Stromal cell of bone marrow (primary cell): ENCODE data around the gene NEFH.
"Not testable (repeated sequence)": the region's sequence is repeated elsewhere in the genome, so short reads cannot be mapped to it uniquely, and the experiment has no call there.

Experiments
- DNase-seq: peaks from one replicate; pipeline ENCODE4 v3.0.0-alpha.2; 2012; ENCODE audit warnings: low read depth

NEFH gene

DNA sequence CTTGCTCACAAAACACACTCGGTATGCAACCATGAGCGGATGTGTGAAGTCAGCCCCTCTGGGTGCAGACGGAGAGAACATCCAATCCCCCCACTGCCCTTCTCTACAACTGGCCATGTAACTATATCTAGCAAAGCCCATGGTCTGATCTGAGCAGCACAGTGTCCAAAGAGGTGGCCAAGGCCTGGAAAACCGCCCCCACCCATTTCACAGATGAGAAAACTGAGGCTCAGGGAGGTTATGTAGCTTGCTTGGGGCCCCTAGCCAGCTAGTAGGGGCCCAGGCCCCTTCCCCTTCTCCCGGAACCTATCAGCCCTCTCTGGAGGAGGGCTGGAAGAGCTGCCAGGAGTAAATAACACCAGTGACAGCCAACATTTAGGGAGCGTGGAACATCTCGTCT, 15.4 kb upstream of the NEFH start:
- DNase-seq: no peak

GRCh38 chr22:29469755-29470154, 10.3 kb upstream of the NEFH start:
- DNase-seq: no peak

DNA sequence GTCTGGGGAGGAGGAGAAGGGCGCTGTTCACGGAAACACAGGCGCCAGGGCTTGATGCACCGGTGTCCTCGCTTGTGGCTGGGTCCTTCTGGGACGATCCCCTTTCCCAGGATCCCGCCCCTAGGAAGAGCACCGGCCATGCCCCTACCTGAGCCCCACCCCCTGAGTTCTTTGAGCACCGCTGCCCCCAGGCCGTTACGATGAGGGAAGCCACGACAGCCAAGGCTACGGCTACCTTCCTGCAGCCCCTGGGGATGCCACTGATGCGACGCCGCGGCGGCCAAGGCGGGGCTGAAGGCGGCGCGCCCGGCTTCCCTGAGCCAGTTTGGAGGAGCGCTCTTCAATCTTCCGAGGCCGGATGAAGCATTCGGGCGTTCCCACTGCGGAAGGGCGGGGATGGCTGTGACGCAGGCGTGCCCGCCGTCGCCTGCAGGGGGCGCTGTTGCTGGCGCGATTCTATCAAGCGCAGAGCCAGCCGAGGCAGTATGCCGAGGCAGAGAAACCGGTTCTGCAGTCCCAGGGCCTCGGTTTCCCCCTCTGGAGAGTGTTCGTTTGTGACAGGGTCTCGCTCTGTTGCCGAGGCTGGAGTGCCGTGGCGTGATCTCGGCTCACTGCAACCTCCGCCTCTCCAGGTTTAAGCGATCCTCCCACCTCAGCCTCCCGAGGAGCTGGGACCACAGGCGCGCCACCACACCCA, 9.7 kb upstream of the NEFH start:
- DNase-seq: peak; percentile 13

DNA sequence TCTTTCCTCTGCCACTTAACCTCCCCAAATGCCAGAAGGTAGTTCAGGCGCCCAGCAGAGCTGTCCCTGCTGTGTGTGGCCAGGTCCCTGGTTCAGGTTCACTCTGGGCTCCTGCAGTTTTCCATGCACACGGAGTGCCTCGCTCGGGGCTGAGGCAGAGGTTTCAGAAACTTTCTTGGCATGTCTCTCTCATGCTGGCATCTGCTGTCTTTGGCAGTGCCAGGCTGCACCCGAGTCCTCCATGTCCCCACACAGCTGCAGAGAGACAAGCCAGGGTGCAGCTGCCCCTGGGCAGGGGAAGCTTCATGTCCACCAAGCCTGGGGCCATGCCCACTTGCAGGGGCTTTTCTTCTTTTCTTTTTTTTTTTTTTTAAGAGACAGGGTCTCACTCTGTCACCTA, 7.0 kb upstream of the NEFH start:
- DNase-seq: no peak

DNA sequence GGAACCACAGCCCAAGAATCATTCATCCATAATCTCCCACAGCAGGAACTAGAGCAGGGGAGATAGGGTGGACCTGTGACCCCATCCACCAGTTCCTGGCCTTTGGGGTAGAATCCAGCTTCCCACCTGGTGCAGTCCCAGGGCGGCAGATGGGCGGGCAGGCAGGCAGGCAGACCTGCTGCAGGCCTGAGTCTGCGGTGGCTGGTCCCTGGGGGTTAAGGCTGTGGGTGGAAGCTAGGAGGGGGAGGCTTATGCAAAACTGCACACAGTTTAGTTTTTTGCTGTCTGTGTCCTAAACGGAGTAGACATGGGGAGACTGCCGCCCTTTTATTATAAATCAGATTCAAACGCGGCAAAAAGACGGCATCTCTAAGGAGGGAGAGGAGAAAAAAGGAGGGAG, 4.5 kb upstream of the NEFH start:
- no peak for DNase-seq

- DNase-seq: no peak
Measured at GRCh38 chr22:29476116-29476515, 3.9 kb upstream of the NEFH start.

GRCh38 chr22:29477723-29478318, 2.2 kb upstream of the NEFH start:
- DNase-seq: no peak

DNA sequence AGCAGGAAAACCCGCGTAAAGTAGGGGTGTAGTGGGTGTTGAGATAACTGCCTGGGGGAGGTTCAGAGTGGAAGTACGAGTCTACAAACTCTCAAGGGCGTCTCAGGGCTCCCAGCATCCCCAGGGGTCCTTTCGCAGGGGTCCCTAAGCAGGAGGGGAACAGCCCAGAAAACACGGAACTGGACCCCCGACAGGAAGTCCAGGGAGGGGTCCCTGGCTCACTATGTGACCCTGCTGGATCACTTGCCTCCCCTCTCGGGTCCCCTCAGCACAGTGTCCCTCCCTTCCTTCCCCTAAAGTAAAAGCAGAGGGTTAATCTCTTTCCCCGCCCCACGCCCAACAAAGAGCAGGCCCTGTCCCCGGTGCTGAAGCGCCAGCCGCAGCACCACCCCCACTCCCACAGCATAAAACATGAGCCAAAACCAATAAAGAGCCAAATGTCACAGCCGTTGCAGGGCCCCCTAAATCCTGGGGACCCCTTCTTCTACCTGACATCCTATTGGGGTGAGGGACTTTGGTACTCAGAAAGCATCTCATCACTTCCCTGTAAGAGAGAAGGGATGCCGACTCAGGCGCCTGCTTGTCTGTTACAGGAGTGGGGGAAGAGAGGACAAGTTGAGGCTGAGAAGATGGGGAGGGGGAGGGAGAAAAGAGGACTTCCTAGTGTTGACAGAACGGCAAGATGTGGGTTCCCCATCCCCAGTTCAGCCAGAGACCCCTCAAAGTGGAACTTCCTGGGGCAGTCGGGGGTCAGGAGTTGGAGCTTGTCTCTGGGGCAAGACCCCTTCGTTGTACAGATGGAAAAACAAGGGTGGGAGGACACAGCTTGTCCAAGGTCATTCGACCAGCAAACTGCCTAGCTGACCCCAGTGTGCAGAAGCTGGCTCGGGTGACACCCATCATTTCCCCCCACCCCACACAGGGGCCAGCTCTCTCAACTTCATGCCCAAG, 1.4 kb upstream of the NEFH start:
- no peak for DNase-seq

DNA sequence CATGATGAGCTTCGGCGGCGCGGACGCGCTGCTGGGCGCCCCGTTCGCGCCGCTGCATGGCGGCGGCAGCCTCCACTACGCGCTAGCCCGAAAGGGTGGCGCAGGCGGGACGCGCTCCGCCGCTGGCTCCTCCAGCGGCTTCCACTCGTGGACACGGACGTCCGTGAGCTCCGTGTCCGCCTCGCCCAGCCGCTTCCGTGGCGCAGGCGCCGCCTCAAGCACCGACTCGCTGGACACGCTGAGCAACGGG, 169 bp downstream of the NEFH start:
- no peak for DNase-seq

DNA sequence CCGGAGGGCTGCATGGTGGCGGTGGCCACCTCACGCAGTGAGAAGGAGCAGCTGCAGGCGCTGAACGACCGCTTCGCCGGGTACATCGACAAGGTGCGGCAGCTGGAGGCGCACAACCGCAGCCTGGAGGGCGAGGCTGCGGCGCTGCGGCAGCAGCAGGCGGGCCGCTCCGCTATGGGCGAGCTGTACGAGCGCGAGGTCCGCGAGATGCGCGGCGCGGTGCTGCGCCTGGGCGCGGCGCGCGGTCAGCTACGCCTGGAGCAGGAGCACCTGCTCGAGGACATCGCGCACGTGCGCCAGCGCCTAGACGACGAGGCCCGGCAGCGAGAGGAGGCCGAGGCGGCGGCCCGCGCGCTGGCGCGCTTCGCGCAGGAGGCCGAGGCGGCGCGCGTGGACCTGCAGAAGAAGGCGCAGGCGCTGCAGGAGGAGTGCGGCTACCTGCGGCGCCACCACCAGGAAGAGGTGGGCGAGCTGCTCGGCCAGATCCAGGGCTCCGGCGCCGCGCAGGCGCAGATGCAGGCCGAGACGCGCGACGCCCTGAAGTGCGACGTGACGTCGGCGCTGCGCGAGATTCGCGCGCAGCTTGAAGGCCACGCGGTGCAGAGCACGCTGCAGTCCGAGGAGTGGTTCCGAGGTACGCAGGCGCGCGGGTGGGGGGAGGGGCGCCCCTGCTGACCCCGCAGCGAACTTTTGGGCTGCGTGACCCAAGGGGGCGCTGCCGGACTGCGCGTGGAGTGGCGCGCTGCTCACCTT, 670 bp downstream of the NEFH start:
- DNase-seq: no peak

- DNase-seq: no peak
Measured at GRCh38 chr22:29481265-29482000, 1.4 kb downstream of the NEFH start.

DNA sequence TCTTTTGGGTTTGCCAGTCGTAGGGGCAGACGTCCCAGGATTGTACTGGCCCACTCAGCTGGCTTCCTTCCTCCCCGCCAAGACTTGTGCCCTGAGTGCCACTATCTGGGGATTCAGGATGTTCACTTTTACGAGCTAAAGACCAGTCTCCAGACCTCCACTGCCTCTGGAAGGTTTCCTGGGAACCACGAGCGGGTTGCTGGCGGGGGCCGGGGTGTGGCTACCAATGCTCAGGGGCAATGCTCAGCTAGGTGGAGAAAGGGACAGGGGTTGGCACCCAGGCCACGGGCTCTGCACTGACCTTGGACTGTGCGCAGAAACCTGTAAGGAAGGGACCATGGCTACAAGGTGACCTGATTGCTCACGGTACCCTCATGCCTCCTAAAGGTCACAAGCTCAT, 2.2 kb downstream of the NEFH start:
- no peak for DNase-seq

GRCh38 chr22:29482726-29483125, 2.7 kb downstream of the NEFH start:
- DNase-seq: no peak

DNA sequence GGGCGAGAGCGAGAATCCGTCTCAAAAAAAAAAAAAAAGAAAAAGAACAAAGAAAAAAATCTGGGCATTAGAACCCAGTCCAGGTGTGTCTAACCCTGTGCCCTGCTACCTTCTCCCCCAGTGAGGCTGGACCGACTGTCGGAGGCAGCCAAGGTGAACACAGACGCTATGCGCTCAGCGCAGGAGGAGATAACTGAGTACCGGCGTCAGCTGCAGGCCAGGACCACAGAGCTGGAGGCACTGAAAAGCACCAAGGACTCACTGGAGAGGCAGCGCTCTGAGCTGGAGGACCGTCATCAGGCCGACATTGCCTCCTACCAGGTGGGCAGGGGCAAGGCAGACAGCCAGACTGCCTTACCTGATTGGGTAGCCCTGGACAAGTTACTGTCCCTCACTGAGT, 3.2 kb downstream of the NEFH start:
- no peak for DNase-seq

- no peak for DNase-seq
Measured at GRCh38 chr22:29484642-29485041, 4.6 kb downstream of the NEFH start.

- DNase-seq: no peak
Measured at GRCh38 chr22:29485448-29485847, 5.4 kb downstream of the NEFH start.

- DNase-seq: no peak
Measured at GRCh38 chr22:29487426-29487986, 7.5 kb downstream of the NEFH start.

- not testable (repeated sequence) for DNase-seq
Measured at GRCh38 chr22:29489127-29489780, 9.2 kb downstream of the NEFH start.

DNA sequence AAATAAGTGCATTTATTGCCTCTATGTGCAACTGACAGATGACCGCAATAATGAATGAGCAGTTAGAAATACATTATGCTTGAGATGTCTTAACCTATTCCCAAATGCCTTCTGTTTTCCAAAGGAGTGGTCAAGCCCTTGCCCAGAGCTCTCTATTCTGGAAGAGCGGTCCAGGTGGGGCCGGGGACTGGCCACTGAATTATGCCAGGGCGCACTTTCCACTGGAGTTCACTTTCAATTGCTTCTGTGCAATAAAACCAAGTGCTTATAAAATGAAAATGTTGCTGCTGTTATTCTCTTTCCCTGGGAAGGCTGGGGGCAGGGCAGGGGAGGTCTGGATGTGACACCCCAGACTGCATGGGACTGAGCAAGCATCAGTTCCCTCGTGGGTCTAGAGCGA, 11.0 kb downstream of the NEFH start:
- DNase-seq: no peak

GRCh38 chr22:29493636-29494035, 13.6 kb downstream of the NEFH start:
- no peak for DNase-seq

GRCh38 chr22:29499852-29500251, 19.8 kb downstream of the NEFH start:
- no peak for DNase-seq
